HUES48 (cell line): Measurements from ENCODE around the gene PPM1L.

Experiments
- H3K27ac ChIP-seq: one replicate; pipeline ENCODE4 v1.7.0; 2013; ENCODE audit warnings: low read depth, low read length, inconsistent platforms
- H3K27me3 ChIP-seq: 2 replicates; pipeline ENCODE4 v1.6.1; 2013; ENCODE audit warnings: mild to moderate bottlenecking, low read length; ENCODE audit not compliant: control insufficient read depth, insufficient read depth
- H3K36me3 ChIP-seq: 2 replicates; pipeline ENCODE4 v1.6.1; 2013; ENCODE audit warnings: low read length; ENCODE audit not compliant: control insufficient read depth, insufficient read depth
- H3K4me1 ChIP-seq: 2 replicates; pipeline ENCODE4 v1.6.1; 2013; ENCODE audit warnings: mild to moderate bottlenecking, low read length; ENCODE audit not compliant: control insufficient read depth, insufficient read depth
- H3K4me3 ChIP-seq: 2 replicates; pipeline ENCODE4 v1.5.1; 2013; ENCODE audit warnings: mild to moderate bottlenecking, low read depth, low read length
- H3K9ac ChIP-seq: 2 replicates; pipeline ENCODE4 v1.6.1; 2013; ENCODE audit warnings: mild to moderate bottlenecking, low read depth, low read length, moderate library complexity
- H3K9me3 ChIP-seq: 2 replicates; pipeline ENCODE4 v1.6.1; 2013; ENCODE audit warnings: low read length; ENCODE audit not compliant: control insufficient read depth, insufficient read depth

Gene PPM1L

DNA sequence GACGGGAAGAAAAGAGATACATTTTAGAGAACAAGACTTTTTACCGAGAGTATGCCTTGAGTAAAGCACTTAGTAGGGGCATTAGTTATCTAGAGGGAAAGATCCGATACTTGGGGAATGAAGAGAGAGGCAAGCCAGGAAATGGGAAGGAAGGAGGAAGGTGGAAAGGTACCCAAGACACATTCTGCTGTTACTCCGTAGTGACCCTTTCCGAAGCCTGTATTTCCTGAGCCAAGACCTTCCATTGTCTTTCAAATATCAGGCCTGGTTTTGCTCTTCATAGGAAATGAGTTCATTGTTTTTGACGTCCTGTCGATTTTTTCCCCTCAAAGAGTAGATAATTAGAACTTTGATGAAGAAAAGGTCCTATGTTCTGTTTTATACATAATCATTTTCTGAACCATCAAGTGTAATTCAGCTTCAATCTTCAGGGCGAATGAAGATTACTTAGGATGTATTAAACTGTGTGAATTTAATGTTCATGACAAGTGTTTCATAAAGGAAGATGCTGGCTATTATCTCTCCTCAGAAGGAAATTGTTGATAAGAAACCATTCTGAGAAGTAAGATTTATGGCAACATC lies 95.7 kb downstream of the PPM1L start:
- Histone ChIP-seq H3K27ac (no peak overlapping the region), H3K4me3 (0 out of 2 replicates have a peak overlapping the region, but pooled peaks have one; percentile 1), H3K27me3 (no peaks in the 10 kb centered on the region), H3K9ac (no peak overlapping the region), H3K9me3 (0 out of 2 replicates have a peak, but pooled peaks cover 4% of the 10 kb centered on the region), H3K36me3 (no peaks in the 10 kb centered on the region), H3K4me1 (peaks cover 20% of the 10 kb centered on the region)

DNA sequence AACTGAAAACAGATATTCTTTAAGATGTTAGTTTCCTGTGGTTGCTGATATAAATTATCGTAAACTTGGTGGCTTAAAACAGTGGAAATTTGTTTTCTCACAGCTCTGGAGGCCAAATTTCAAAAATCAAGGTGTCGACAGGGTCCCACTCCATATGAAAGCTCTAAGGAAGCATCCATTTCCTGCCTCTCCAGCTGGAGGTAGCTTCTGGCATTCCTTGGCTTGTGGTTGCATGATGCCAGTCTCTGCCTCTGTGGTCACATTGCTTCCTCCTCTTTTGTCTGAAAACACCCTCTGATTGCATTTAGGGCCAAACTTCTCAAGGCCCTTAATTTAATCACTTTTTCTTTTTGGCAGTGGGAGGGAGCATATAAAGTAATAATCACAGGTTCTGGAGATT lies 96.8 kb downstream of the PPM1L start:
- Histone ChIP-seq H3K9ac (no peak overlapping the region), H3K4me1 (peaks cover 20% of the 10 kb centered on the region), H3K27ac (no peak overlapping the region), H3K4me3 (no peak overlapping the region), H3K36me3 (no peaks in the 10 kb centered on the region), H3K9me3 (0 out of 2 replicates have a peak, but pooled peaks cover 4% of the 10 kb centered on the region), H3K27me3 (no peaks in the 10 kb centered on the region)

DNA sequence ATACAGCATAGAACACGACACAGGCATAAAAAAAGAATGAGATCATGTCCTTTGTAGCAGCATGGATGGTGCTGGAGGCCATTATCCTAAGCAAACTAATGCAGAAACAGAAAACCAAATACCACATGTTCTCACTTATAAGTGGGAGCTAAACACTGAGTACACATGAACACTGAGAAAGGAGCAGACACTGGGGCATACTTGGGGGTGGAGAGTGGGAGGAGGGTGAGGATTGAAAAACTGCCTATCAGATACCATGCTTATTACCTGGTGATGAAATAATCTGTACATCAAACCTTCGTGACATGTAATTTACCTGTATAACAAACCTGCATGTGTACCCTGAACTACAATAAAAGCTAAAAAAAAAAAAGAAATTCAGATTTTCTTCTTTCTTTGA lies 100.4 kb downstream of the PPM1L start:
- no peaks in the 10 kb centered on the region for H3K27me3 ChIP-seq
- no peak overlapping the region for H3K4me3 ChIP-seq
- peaks cover 14% of the 10 kb centered on the region for H3K4me1 ChIP-seq
- H3K9ac ChIP-seq = no peak overlapping the region
- no peaks in the 10 kb centered on the region for H3K36me3 ChIP-seq
- no peak overlapping the region for H3K27ac ChIP-seq
- H3K9me3 ChIP-seq = 0 out of 2 replicates have a peak, but pooled peaks cover 4% of the 10 kb centered on the region

DNA sequence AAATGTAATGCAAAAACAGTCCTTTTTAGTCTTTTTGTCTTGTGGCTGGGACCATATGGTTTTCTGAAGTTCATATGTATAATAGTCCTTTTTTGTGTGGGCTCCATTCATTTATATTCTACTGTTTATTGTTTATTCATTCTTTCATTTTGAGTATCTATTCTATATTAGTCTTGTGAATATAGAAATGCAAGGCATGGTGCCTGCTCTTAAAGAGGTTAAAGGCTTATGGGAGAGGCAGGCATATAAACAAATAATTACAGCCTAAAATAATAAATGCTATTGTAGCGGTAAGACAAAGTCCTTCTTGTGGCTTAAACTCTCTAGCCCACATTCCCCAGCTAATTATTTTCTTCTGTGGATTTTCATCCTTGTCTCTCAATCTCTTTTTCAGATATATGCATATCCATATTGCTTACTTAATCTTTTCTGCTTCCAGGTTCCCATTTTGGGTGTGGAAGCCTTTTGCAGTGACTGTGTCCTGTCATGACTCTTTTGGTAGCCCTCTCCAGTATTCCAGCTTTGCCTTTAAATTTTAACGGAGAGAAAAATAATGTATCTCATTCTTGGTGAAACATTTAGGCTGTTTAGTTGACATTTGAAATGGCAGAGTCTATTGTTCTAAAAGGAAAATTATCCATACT lies 101.6 kb downstream of the PPM1L start:
- no peaks in the 10 kb centered on the region for H3K36me3 ChIP-seq
- peaks cover 7% of the 10 kb centered on the region; the same call in 1 of the 2 replicates for H3K4me1 ChIP-seq
- no peak overlapping the region for H3K27ac ChIP-seq
- H3K9ac ChIP-seq = no peak overlapping the region
- no peak overlapping the region for H3K4me3 ChIP-seq
- 0 out of 2 replicates have a peak, but pooled peaks cover 4% of the 10 kb centered on the region for H3K9me3 ChIP-seq
- no peaks in the 10 kb centered on the region for H3K27me3 ChIP-seq

DNA sequence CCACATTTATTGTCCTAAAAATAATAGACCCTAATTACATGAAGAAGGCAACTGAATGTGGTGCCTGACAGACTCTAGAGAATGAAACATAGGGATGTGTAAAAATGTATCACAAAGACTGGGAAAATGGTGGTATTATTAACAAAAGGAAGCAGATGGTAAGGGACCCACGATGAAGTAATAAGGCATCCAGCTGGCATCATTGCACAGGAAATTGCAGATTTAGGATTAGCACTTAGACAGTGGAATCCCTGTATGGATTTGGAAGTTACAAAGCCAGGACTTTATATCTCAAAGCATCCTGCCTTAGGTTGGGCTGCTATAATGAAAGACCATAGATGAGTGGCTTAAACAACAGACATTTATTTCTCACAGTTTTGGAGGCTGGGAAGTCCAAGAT lies 104.3 kb downstream of the PPM1L start:
- Histone ChIP-seq H3K9ac (no peak overlapping the region), H3K4me3 (no peak overlapping the region), H3K9me3 (no peaks in the 10 kb centered on the region), H3K27me3 (no peaks in the 10 kb centered on the region), H3K27ac (no peak overlapping the region), H3K36me3 (no peaks in the 10 kb centered on the region), H3K4me1 (no peaks in the 10 kb centered on the region)

DNA sequence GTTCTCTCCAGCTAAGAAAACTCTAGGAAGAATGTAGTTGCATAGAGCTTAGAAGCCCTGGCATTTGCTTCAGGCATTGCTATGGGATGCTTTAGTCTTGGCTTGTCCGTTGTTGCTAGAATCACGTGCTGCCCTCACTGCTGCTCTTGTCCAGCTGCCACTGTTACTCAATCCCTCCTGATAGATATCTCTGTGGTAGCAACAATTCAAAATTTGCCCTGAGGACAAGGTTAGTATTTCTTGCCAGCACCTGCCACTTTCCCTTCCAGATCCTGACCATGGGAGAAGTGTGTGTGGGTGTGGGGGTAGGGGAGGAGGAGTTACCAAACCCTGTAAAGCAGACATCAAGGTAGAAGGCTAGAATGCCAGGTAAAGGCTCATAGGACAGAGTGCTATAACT lies 113.8 kb downstream of the PPM1L start:
- Histone ChIP-seq H3K4me3 (no peak overlapping the region), H3K36me3 (no peaks in the 10 kb centered on the region), H3K27ac (no peak overlapping the region), H3K4me1 (no peaks in the 10 kb centered on the region), H3K9me3 (no peaks in the 10 kb centered on the region), H3K27me3 (no peaks in the 10 kb centered on the region), H3K9ac (no peak overlapping the region)

DNA sequence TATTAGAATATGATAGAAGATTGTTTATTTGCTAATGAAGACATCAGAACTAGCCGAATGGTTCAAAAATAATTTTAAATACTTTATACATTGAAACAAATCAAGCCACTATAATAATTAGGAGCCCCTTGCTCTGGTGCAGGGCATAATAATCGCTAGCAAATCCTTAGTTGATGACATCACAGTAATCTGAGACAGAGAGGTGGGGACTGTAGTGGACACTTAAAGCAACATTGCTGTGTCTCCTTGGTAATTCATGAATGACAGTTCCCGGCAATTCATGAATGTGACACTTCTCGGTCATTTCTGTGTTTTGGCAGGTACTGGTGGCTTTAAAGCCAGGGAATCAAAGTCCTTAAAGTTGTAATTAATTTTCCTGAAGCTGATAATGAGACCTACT lies 114.3 kb downstream of the PPM1L start:
- no peak overlapping the region for H3K27ac ChIP-seq

GRCh38 chr3:160874736-160875135 lies 118.7 kb downstream of the PPM1L start:
- H3K27ac ChIP-seq = no peak overlapping the region
- H3K36me3 ChIP-seq = no peaks in the 10 kb centered on the region
- no peak overlapping the region for H3K9ac ChIP-seq
- H3K4me1 ChIP-seq = no peaks in the 10 kb centered on the region
- no peaks in the 10 kb centered on the region for H3K9me3 ChIP-seq
- no peaks in the 10 kb centered on the region for H3K27me3 ChIP-seq
- no peak overlapping the region for H3K4me3 ChIP-seq

More for the DNA sequence above, 114.3 kb downstream of the PPM1L start:
- no peaks in the 10 kb centered on the region for H3K9me3 ChIP-seq
- H3K36me3 ChIP-seq = no peaks in the 10 kb centered on the region
- H3K4me1 ChIP-seq = no peaks in the 10 kb centered on the region
- no peaks in the 10 kb centered on the region for H3K27me3 ChIP-seq
- H3K4me3 ChIP-seq = no peak overlapping the region
- H3K9ac ChIP-seq = no peak overlapping the region

GRCh38 chr3:160876643-160877042 lies 120.6 kb downstream of the PPM1L start:
- no peaks in the 10 kb centered on the region for H3K9me3 ChIP-seq
- H3K4me1 ChIP-seq = no peaks in the 10 kb centered on the region
- H3K9ac ChIP-seq = no peak overlapping the region
- no peaks in the 10 kb centered on the region for H3K27me3 ChIP-seq
- H3K36me3 ChIP-seq = no peaks in the 10 kb centered on the region
- H3K27ac ChIP-seq = no peak overlapping the region
- no peak overlapping the region for H3K4me3 ChIP-seq

DNA sequence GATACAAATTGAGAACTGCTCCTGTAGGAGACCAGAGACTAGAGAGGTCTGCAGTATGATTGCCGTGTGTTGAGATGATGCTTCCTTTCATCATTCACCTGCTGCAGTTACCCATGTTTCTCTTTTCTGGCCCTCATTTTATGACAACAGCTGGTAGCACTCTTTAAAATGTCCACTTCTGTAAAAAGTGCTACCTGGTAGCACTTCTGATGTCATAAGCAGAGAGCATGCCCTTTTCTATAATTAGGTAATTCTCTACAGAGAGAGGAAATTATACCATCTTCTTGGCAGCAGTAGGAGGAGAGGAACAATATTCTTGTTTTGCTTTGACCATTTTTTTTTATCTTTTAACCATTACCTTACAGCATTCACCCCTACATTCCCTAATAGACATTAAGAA lies 123.8 kb downstream of the PPM1L start:
- Histone ChIP-seq H3K27ac (no peak overlapping the region), H3K9me3 (no peaks in the 10 kb centered on the region)

GRCh38 chr3:160883373-160883772 lies 127.3 kb downstream of the PPM1L start:
- no peak overlapping the region for H3K4me3 ChIP-seq
- H3K27ac ChIP-seq = no peak overlapping the region
- H3K27me3 ChIP-seq = no peaks in the 10 kb centered on the region
- H3K36me3 ChIP-seq = no peaks in the 10 kb centered on the region
- H3K9ac ChIP-seq = no peak overlapping the region
- H3K4me1 ChIP-seq = peaks cover 13% of the 10 kb centered on the region; the same call in 1 of the 2 replicates
- H3K9me3 ChIP-seq = no peaks in the 10 kb centered on the region

More for the DNA sequence above, 123.8 kb downstream of the PPM1L start:
- Histone ChIP-seq H3K9ac (no peak overlapping the region), H3K27me3 (no peaks in the 10 kb centered on the region), H3K36me3 (no peaks in the 10 kb centered on the region), H3K4me3 (no peak overlapping the region), H3K4me1 (no peaks in the 10 kb centered on the region)
